ENCODE data around the gene SLC16A1.
"Not testable (repeated sequence)": the region's sequence is repeated elsewhere in the genome, so short reads cannot be mapped to it uniquely, and the experiment has no call there.

The SLC16A1 gene

DNA sequence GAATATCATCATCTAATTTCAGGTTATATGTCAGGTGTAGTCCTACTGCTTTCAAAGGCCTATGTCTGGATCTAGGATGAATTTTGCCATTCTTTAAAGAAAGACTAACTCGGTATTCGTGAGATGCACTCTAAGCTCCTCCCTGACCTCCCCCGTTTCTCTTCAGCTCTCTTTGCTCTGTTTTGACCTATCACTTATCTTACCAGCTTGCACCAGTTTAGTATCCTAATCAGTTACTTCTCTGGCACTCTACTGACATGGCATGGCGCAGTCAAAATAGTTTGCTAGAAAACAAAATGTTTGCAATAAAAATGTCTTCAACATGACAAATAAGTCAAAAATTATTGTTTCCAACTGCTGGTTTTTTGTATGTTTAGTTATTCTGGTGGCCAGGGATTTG is 8.4 kb upstream of the SLC16A1 start:
- DNase-seq: no peak

DNA sequence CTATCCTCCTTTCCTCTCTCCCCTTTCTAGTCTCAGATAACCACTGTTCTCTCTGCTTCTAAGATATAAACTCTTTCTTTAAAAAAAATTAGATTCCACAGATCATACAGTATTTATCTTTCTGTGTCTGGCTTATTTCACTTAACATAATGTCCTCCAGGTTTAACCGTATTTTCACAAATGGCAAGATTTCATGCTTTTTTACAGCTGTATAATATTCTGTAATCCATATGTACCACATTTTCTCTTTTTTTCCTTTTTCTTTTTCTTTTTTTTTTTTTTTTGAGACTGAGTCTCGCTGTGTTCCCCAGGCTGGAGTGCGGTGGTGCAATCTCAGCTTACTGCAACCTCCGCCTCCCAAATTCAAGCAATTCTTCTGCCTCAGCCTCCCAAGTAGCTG is 5.1 kb upstream of the SLC16A1 start:
- no peak for DNase-seq

DNA sequence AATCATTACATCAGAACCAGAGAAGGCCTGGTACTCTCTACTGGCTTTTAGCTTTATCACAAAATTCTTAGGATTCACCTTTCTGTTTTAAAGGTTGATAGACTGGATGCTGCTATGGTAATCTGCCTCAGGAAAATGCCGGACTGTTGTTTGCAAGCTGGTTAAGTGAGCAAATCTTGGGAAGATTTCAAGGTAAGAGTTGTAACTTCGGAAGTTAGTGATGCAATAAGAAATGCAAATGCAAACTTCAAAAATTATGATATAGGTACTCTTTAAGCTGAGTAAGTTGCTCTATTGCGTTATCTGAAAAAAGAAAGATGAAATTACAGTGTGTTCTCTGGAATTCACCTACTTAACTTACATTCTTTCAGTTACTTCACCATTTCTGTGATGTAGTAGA is 4.4 kb upstream of the SLC16A1 start:
- no peak for DNase-seq

DNA sequence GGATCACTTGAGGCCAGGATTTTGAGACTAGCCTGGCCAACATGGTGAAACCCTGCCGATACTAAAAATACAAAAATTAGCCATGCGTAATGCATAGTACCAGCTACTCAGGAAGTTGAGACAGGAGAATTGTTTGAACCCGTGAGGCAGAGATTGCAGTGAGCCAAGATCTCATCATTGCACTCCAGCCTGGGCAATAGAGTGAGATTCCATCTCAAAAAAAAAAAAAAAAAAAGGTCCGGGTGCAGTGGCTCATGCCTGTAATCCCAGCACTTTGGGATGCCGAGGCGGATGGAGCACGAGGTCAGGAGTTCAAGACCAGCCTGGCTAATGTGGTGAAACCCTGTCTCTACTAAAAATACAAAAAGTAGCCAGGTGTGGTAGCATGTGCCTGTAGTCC is 2.2 kb upstream of the SLC16A1 start:
- not testable (repeated sequence) for DNase-seq

DNA sequence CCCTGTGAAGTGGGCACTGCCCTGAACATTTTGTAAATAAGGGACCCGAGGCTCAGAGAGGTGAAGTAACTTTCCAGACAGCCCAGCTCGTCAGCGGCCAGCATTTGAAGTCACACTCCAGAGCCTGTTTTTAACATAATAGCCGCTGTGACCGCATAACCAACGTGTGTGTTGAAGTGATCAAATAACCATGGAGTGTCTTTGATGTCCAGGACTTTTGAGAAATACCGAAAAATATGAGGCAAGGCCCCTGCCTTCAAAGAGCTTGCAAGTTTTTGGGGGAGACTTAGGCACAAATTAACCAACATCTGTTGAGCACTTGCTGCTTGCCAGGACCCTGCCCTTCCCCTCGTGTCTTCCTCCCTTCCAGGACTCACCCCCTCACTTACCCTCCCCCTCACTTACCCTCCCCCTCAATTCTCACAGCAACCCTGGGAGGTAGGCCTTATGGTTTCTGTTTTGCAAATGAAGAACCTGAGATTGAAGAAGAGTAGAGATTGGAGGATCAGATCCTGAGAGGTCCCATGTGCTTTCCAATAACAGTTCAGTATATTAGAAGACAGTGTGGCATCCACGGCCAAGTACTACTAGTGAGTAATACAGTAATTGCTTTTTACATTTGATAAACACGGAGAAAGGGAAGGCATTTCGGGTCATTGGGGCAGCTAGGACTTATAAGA is 1.3 kb upstream of the SLC16A1 start:
- DNase-seq: no peak

DNA sequence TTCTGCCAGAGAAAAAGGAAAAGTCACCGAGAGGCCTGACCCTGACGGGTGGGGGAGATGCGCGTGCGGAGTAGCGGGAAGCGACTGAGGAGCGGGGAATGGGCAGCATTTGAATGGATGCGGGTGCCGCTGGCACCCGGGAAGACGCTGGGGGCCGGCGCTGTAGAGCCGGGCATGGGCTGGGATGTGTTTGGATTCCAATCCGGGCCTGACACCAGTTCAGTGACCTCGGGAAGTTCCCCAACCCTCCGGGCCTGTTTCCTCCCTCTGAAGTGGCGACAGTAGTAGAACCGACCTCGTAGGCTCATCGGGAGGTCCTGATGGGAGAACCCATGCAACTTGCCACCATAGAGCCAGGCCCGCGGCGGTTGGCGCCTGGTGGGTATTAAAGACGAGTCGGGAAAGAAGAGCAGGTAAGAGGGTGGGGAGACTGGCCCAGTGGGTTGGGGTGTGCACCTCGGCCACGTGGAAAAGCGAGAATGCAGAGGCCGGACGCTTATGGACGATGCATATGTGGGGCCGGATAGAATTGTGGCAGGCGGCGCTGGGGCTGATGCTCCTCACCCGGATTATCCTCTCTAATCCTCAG is 642 bp upstream of the SLC16A1 start:
- no peak for DNase-seq

DNA sequence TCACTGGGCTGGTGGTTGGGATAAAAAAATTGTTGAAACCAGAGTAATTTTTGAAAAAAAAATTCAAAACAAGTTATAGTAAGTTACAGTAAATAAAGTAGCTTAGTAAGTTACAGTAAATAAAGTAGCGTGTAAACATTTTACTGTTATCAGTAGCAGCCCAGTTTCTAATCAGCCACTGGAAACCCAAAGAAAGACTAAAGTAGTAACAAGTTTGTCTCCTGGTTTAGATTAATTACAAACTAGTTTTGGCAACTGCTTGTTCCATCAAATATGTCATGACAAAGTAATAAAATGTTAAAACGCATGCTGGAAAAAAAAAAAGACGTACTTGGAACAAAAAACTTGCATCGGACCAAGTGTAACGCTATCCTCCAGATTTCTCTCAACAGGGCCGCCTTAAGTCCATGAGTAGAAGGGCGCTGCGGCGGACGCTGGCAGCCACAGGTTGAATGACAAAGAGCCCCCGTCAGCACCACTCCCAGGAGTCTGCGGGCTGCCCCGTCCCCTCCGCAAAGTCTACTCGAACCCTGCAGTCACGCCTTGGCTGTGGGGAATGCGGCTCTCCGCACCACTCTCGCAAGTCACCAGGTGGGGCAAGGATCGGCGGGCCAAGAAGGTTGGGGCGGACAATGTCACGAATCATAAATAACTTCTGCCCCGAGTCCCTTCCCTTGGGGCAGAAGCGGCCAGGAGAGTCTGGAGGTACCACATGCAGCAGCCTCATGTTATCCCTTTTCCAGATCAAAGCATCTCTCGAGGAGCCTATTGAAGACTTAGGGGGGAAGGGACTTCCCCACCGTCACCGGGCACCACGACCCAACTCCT is 837 bp downstream of the SLC16A1 start:
- DNase-seq: peak; percentile 36

DNA sequence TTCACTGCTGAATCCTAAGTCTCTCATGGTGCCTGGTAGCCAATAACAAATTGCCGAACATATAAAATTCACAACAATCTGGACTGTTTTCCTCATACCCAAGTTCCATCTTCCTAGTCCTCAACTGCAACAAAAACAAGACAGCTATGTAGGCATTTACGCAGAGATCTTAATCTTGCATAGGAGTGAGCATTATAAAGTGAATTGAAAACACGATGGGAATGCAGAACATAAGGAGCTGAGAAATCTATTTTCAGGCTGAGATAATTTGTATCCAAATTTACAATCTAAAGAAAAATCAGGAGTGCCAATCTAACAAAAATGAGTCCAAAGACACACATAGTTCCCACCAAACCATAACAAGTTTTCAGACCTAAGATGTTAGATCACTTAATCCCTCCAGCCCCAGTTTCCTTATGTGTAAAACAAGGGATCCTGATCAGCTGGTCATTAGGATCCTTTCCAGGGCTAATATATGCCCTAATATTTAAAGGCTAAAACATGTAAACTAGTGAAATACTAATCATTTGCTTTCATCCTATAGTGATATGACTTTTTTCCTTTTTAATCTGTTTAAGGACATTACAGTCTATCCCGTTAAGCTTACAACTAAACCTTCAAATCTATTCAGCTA is 1.9 kb downstream of the SLC16A1 start:
- no peak for DNase-seq

DNA sequence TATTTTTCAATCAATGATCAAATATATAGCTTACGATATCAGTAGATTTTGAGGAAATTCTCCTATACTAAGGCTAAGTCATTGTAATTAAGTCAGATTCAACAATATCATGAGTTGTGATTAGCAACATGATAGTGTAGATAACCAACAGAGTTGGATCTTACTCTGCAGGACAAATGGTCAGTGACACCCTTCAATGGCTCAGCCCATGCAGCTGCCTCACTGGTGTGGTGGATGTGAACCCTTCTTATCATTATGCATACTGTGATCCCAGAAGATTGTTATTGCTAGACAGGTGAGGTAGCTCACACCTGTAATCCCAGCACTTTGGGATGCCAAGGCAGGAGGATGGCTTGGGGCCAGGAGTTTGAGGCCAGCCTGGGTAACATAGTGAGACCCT is 5.6 kb downstream of the SLC16A1 start:
- DNase-seq: no peak

DNA sequence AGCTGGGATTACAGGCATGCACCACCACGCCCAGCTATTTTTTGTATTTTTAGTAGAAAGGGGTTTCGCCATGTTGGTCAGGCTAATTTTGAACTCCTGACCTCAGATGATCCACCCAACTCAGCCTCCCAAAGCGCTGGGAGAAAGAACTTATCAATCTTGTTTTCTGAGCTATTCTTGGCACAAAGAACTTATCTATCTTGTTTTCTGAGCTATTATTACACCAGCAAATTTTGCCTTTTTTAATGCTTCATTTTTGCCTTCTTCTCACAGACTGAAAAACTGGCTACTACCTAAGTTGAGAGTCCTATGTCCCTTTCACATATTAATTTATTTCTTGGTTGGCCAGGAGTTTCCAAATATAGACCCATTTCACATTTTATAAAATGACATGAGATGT is 9.3 kb downstream of the SLC16A1 start:
- no peak for DNase-seq

DNA sequence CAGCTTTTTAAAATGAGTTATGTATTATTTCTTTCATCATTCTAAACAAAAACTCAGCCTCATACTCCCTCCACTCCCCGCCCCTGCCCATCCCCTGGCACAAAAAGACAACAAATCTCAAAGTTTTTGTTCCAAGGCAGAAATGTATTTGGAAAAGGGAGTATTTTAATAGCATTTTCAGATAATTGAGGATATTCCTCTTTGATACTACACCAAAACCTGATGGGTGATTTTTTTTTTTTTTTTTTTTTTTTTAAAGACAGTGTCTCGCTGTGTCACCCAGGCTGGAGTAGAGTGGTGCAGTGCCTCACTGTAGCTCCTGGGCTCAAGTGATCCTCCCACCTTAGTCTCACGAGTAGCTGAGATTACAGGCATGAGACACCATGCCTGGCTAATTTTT is 16.2 kb downstream of the SLC16A1 start:
- DNase-seq: no peak

DNA sequence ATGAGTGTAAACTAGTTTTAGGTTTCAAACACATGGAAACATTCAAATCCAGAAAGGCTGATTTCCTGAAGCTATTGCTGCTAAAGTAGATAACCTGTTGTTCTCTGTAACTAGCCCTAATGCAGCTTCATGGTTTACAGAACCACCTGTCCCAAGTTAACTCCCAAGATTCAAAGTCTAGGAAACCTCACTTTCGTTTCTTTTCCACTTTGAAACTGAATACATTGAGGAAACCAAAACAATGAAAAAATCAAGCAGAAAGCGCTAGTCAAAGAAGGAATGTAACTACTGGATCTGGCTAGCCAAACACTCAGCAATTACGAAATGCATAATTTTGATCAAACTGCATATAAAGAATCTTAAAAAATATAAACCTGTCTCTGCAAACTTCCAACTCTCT is 17.8 kb downstream of the SLC16A1 start:
- DNase-seq: no peak

DNA sequence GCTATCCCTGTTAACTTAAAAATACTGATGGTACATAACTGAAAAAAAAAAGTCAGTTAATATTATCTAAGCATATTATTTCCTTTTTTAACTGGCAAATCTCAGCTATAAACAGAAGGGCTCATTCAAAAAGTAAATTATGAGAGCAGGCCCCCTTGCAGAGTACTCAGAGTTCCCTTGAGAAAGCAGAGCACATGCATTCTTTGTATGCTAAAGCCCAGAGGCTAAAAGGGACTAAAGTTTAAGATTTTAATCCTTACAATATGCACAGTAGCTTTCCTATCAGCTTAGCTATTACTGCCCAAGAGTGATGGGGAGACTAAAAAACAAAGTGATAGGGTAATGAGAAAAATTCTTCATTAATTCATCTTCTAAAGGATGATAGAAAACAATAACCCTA is 18.5 kb downstream of the SLC16A1 start:
- no peak for DNase-seq

DNA sequence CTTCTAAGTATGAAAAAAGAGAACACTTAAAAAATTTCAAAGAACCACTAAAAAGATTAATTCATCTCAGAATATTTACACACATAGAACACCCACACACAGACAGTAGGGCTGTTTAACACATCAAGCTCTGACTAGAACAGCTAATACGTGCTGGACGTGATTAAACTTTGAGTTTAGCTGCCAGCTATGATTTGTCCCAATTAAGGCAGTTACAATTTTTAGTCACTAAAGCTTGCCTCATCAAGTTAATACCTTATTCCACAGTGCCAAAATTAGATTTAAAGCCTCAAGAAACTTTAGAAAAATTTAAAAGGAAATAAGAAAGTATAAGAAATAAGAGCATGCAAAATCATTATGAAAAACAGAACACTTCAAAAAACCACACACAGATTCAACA is 18.9 kb downstream of the SLC16A1 start:
- DNase-seq: no peak

DNA sequence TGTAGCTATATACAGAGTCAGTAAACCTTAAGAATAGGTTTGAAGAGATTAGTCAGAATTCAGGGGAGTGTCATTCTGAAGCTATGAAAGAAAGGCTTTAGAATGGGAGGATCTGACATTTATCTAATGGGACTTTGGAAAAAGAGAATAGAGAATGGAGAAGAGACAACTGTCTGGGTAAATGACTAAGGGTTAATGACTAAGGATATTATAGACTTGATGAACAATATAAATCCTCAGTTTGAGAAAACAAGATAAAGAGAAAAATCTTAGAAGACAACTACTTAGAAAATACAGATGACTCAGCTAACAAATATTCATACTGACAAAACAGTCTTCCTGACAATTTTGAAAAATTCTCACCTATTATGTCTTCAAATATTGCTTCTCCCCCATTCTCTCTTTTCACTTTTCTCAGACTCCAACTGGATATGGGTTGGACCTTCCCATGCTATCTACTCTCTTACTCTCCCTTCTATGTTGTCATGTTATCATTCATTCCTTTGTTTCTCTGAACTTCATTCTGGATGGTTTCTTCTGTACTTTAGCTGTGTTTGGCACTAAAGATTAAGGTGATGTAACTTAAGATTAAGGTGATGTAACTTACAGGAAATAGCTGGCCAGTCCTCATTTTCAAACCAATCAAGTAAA is 20.4 kb downstream of the SLC16A1 start:
- no peak for DNase-seq

DNA sequence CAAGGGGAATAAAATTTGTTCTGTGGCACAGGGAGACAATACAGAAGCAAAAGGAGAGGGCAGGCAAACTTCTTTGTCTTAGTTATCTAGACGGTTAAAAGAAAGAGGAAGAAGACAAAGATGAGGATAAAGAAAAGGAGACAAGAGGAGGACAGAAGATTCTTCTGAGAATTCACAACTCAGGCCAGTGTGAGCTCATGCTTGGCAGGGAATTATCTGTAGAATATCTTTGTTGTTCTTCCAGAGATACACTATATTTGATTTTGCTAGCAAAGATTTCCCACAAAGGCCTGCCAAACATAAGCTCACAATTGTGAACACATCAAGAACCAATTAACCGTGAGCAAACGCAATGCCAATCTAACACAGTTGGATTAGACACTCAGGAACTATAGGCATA is 21.4 kb downstream of the SLC16A1 start:
- no peak for DNase-seq

DNA sequence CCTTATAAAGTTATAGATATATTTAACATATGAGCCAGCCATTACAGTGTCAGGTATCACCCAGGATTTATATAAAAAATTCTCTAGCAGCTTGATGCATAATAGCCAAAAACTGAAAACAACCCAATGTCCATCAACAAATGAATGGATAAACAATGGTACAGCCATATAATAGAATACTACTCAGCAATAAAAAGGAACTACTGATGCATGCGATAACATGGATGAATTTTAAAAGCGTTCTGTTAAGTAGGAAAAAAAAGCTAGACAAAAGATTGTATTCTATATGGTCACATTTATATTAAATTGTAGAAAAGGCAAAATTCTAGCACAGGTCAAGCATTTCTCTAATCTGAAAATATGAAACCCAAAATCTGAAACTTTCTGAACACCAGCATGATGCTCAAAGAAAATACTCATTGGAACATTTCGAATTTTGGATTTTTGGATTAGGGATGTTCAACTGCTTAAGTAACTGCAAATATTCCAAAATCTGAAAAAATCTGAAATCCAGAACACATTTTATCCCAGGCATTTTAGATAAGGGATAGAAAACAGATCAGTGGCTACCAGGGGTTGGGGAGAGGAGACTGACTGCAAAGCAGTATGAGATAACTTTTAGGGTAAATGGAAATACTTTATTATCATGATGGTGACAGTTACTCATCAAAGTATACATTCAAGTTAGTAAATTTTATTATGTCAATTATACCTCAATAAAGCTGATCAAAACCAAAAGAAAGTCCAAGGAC is 22.0 kb downstream of the SLC16A1 start:
- DNase-seq: no peak

DNA sequence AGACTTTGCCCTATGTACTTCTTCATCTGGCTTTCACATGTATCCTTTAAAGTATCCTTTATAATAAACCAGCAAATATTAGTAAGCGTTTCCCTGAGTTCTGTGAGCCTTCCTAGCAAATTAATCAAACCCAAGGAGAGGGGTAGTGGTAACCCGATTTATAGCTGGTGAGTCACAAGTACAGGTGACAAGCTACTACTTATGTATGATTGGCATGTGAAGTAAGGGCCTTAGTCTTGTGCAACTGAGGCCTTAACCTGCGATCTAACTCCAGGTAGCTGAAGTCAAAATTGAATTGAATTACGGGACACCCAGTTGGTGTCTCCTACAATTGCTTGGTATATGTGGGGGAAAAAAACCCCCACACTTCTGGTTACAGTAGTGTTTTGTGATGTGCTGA is 26.0 kb downstream of the SLC16A1 start:
- DNase-seq: no peak

DNA sequence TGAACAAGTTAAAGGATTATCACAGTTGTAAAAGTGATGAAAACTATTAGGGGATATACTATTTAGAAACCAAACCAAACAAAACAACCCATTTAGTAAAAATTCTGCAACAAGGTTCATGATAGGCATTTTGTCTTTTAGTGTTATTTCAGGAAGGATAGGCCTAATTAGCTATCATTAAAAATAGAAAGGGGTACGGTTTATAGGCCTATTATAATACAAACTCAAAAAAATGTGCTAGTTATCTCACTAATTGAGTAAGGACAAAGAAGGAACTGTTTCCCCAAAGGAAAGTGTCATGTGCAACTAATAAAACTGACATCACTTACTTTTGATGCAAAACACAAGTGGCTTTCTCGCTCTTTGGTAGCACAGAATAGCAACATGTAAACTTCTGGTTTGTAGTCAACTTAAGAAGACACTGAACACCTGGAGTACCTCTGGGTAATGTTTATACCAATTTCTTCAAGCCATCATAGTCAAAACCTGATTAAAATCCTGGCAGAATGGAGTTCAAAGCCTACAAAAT is 28.5 kb downstream of the SLC16A1 start:
- DNase-seq: no peak

DNA sequence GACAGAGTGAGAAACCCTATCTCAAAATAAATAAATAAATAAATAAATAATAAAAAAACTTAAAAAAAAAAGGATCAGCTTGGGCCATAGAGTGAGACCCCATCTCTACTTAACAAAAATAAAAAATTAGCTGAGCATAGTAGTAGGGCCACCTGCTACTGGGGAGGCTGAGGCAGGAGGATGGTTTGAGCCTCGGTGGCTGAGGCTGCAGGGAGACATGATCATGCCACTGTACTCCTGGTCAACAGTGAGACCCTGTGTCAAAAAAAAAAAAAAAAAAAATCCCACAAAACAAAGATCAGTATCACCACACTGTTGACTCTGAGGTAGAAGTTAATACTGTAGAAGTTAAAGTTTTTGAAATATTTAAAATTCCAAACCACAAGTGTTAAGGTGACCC is 29.1 kb downstream of the SLC16A1 start:
- DNase-seq: no peak

DNA sequence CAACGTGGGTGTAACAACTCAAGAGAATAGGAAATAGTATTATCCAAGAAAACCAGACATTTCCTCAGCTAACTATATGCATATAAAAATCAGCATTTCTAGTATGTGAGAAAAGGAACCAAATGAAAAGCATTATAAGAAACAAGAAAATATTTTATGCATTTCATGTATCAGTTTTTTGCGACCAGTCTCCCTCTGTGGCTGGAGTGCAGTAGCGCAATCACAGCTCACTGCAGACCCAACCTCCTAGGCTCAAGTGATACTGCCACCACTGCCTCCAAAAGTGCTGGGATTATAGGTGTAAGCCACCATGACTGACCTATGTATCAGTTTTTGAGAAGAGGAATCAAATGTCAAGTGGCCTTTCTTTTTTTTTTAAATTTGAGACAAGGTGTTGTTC is 31.0 kb downstream of the SLC16A1 start:
- no peak for DNase-seq

DNA sequence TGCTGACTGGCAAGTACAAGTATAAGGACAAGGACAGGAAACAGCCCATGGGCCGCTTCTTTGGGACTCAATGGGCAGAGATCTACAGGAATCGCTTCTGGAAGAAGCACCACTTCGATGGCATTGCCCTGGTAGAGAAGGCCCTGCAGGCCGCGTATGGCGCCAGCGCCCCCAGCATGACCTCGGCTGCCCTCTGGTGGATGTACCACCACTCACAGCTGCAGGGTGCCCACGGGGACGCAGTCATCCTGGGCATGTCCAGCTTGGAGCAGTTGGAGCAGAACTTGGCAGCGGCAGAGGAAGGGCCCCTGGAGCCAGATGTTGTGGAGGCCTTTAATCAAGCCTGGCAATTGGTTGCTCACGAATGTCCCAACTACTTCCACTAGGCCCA is 32.0 kb downstream of the SLC16A1 start:
- no peak for DNase-seq

Data from NCI-H1105 (cell line).